HepG2 (cell line): ENCODE results near the gene PAXIP1. TPM values are rescaled to one million over a fixed set of nuclear protein-coding genes. Genes with fewer than 3 reads are reported as not detected.

ENCODE experiments used
- ATF7-NPFF ChIP-seq: sonication (generic); formaldehyde crosslinking; IDR thresholded peaks from 2 replicates; pipeline ENCODE4 v1.8.1; 2023; ENCODE audit warnings: mild to moderate bottlenecking, low read depth, missing genetic modification reagents, moderate library complexity
- BHLHE40 ChIP-seq: IDR thresholded peaks from 2 replicates; pipeline ENCODE4 v1.6.1; 2011; ENCODE audit warnings: low read length, improper control_type of control experiment
- DNMT1 ChIP-seq: sonication (generic); formaldehyde crosslinking; IDR thresholded peaks from 2 replicates; pipeline ENCODE4 v1.5.1; 2020; ENCODE audit warnings: mild to moderate bottlenecking, missing genetic modification reagents
- KDM2A ChIP-seq: sonication (generic); formaldehyde crosslinking; IDR thresholded peaks from 2 replicates; pipeline ENCODE4 v1.4.0; 2020; ENCODE audit warnings: low read depth, missing genetic modification reagents, borderline replicate concordance
- KMT2A ChIP-seq: sonication (generic); formaldehyde crosslinking; IDR thresholded peaks from 2 replicates; pipeline ENCODE4 v1.4.0; 2020; ENCODE audit warnings: missing genetic modification reagents
- MATR3 ChIP-seq: sonication (generic); formaldehyde crosslinking; IDR thresholded peaks from 2 replicates; pipeline ENCODE4 v1.4.0; 2020; ENCODE audit warnings: missing genetic modification reagents
- NR1H2 ChIP-seq: sonication (generic); formaldehyde crosslinking; IDR thresholded peaks from 2 replicates; pipeline ENCODE4 v1.8.1; 2022; ENCODE audit warnings: low read depth, missing genetic modification reagents, borderline replicate concordance
- NR2F6 ChIP-seq, 2 experiments: IDR thresholded peaks; 2 replicates each; pipeline ENCODE4 v1.6.1; 2016; ENCODE audit warnings: antibody characterized with exemption in 1 of 2, mild to moderate bottlenecking in 1 of 2
- SRF ChIP-seq: IDR thresholded peaks from 2 replicates; pipeline ENCODE4 v1.6.1; 2011; ENCODE audit warnings: mild to moderate bottlenecking, low read depth, low read length, moderate library complexity
- ZFAT ChIP-seq: sonication (generic); formaldehyde crosslinking; conservative IDR thresholded peaks from 2 replicates; pipeline ENCODE4 v1.8.1; 2023; ENCODE audit warnings: missing genetic modification reagents, inconsistent platforms
- ZNF180 ChIP-seq: sonication (generic); formaldehyde crosslinking; IDR thresholded peaks from 2 replicates; pipeline ENCODE4 v1.4.0; 2020; ENCODE audit warnings: low read depth, missing genetic modification reagents, borderline replicate concordance
- ZNF407 ChIP-seq: sonication (generic); formaldehyde crosslinking; IDR thresholded peaks from one replicate; pipeline ENCODE4 v1.5.1; 2020; ENCODE audit warnings: mild to moderate bottlenecking, missing genetic modification reagents; ENCODE audit errors: not compliant biosample characterization
- ZNF441 ChIP-seq: sonication (generic); formaldehyde crosslinking; IDR thresholded peaks from 2 replicates; pipeline ENCODE4 v1.7.0; 2021; ENCODE audit warnings: missing genetic modification reagents, borderline replicate concordance
- ZNF546 ChIP-seq: sonication (generic); formaldehyde crosslinking; conservative IDR thresholded peaks from 2 replicates; pipeline ENCODE4 v1.8.1; 2023; ENCODE audit warnings: mild to moderate bottlenecking, missing genetic modification reagents
- ZNF709 ChIP-seq: sonication (generic); formaldehyde crosslinking; IDR thresholded peaks from 2 replicates; pipeline ENCODE4 v1.5.0; 2020; ENCODE audit warnings: mild to moderate bottlenecking, missing genetic modification reagents
- ZNF740 ChIP-seq: sonication (generic); formaldehyde crosslinking; IDR thresholded peaks from 2 replicates; pipeline ENCODE4 v1.4.0; 2020; ENCODE audit warnings: missing genetic modification reagents
- ZNF788 ChIP-seq: sonication (generic); formaldehyde crosslinking; IDR thresholded peaks from 2 replicates; pipeline ENCODE4 v1.5.0; 2020; ENCODE audit warnings: mild to moderate bottlenecking, missing genetic modification reagents, borderline replicate concordance
- ZNF841 ChIP-seq: sonication (generic); formaldehyde crosslinking; IDR thresholded peaks from 2 replicates; pipeline ENCODE4 v1.8.1; 2023; ENCODE audit warnings: missing genetic modification reagents, borderline replicate concordance
- ZNF883 ChIP-seq: sonication (generic); formaldehyde crosslinking; IDR thresholded peaks from 2 replicates; pipeline ENCODE4 v1.5.1; 2020; ENCODE audit warnings: mild to moderate bottlenecking, missing genetic modification reagents; ENCODE audit errors: not compliant biosample characterization
- polyA plus RNA-seq, 8 experiments: library from polyadenylated mRNA; depleted of rRNA in 3 of 8; stranded (reverse) in 7 of 8; unstranded in 1 of 8; fragments of >200 nt; fragmentation: Illumina TruSeq in 4 of 8; extraction: Trizol in 4 of 8; gene quantifications; 2 replicates each; pipeline versions ENCODE4 v1.2.1 to v1.2.3, GENCODE V29; 2011 to 2016; ENCODE audit warnings: low read depth in 4 of 8, missing spikeins in 1 of 8, mixed read lengths in 1 of 8; ENCODE audit not compliant: insufficient read depth in 1 of 8
- total RNA-seq, 5 experiments: library from RNA; depleted of rRNA; stranded (reverse); fragments of >200 nt; fragmentation: Illumina TruSeq; extraction: Trizol; gene quantifications; 2 replicates each; pipeline ENCODE4 v1.2.3, GENCODE V29; 2016; ENCODE audit warnings: low read depth in 1 of 5
- TF ChIP-seq, protein P1 (sequence below): sonication (generic); formaldehyde crosslinking; IDR thresholded peaks from 2 replicates; pipeline ENCODE4 v1.4.0; 2020; ENCODE audit warnings: missing genetic modification reagents

Gene PAXIP1
- total and polyA plus RNA-seq, 2 of the 13 experiments (the other 11 are each of a cell fraction or from before 2014, with no cell fraction given) = 11.6 to 16.2 TPM

GRCh38 chr7:155003092-155003375 is at the start of gene PAXIP1 (continued):
- TF ChIP-seq ZNF546 (CRISPR knock-in tag) (0 out of 2 replicates have a peak, but pooled peaks have one; percentile 5), ZNF740 (no peak), NR2F6 (IDR thresholded peaks at IDR 0.05) (no peak), NR2F6 (CRISPR knock-in tag; IDR thresholded peaks at IDR 0.05) (no peak), SRF (no peak), ZNF883 (CRISPR knock-in tag) (peak; percentile 9), ZNF788 (no peak), ZNF180 (CRISPR knock-in tag) (no peak), KDM2A (CRISPR knock-in tag) (no peak), ZNF441 (CRISPR knock-in tag) (no peak; the same call in 1 of the 2 replicates), NR1H2 (CRISPR knock-in tag) (no peak), ZNF407 (CRISPR knock-in tag) (no peak), BHLHE40 (peak; percentile 96), ZNF841 (CRISPR knock-in tag) (no peak), DNMT1 (no peak), ATF7-NPFF (CRISPR knock-in tag) (no peak; the same call in 1 of the 2 replicates), KMT2A (no peak), MATR3 (CRISPR knock-in tag) (no peak), ZFAT (CRISPR knock-in tag) (no peak), ZNF709 (CRISPR knock-in tag) (no peak)
- TF ChIP-seq, protein P1, sequence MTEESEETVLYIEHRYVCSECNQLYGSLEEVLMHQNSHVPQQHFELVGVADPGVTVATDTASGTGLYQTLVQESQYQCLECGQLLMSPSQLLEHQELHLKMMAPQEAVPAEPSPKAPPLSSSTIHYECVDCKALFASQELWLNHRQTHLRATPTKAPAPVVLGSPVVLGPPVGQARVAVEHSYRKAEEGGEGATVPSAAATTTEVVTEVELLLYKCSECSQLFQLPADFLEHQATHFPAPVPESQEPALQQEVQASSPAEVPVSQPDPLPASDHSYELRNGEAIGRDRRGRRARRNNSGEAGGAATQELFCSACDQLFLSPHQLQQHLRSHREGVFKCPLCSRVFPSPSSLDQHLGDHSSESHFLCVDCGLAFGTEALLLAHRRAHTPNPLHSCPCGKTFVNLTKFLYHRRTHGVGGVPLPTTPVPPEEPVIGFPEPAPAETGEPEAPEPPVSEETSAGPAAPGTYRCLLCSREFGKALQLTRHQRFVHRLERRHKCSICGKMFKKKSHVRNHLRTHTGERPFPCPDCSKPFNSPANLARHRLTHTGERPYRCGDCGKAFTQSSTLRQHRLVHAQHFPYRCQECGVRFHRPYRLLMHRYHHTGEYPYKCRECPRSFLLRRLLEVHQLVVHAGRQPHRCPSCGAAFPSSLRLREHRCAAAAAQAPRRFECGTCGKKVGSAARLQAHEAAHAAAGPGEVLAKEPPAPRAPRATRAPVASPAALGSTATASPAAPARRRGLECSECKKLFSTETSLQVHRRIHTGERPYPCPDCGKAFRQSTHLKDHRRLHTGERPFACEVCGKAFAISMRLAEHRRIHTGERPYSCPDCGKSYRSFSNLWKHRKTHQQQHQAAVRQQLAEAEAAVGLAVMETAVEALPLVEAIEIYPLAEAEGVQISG (CRISPR knock-in tag) = no peak
